Measurements from ENCODE around the gene SLC22A23.

The SLC22A23 gene

DNA sequence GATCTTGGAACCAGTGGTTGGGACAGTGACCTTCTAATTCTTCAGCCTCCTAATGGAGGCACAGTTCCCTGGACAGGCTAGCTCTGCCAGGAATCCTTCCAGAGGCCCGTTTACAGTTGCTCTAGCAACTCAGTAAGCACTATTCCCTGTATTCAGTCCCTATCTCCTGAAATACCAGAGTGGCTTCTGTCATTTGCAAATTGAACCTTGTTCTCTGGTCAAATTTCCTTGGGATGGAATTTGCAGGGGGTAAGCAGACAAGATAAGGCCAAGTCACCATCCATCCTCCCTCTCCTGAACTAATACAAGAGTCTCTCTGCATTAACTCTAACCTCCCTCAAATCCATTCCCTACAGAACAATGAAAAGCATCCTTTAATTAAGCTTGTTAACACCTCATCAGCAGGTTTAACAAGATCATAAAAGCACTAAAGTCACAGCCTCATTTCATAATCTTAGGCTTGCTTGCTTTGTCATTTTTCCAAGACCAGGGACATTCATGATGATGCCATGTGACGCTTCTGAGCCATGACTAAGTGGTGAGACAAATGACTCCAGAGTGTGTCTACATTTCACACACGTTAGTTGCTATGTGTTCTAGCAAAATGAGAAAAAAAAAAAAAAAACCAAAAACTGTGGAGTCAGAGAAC lies 37.1 kb downstream of the SLC22A23 start:
- peak; percentile 44 for DNase-seq

DNA sequence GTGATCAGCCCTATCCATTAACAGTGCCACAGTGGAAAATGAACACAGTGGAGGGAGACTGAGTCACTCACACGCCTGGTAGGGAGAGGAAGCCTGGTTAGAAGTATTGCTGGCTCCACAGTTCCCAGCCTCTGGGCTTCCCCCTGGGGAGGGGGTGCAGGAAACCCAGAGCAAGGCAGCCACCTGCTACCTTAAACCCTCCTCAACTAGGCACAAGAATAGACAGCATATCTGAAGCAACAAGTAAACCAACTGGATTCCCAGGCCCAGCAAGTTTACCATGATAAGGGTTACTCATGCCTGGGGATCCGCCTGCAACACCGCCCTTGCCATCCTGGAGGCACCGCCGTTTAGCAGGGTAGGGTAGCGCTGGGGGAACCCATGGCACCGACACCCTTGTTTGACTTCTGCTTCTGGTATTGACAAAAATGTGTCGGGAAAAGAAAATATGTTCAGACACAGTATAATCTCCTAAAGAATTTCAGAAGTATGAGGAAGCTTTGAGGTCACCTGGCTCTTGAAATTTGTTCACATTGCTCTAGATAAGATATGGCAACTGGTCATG lies 38.3 kb downstream of the SLC22A23 start:
- DNase-seq = no peak

DNA sequence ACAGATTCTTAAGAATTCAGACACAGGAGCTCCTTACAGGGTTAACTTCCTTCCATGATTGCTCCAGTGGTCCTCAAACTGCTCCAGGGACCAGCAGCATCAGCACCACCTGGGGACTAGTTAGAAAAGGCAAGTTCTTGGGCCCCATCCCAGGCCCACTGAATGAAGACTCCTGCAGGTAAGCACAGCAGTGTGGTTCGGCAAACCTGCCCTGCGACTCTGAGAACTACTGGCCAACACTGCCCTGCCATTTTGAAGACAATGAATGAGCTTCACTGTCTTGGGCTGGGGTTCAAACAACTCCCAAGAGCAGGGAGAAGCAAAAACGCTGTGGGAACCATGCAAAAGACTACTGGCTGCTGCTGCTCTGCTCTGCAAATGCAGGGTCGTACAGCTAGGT lies 39.4 kb downstream of the SLC22A23 start:
- DNase-seq = no peak

DNA sequence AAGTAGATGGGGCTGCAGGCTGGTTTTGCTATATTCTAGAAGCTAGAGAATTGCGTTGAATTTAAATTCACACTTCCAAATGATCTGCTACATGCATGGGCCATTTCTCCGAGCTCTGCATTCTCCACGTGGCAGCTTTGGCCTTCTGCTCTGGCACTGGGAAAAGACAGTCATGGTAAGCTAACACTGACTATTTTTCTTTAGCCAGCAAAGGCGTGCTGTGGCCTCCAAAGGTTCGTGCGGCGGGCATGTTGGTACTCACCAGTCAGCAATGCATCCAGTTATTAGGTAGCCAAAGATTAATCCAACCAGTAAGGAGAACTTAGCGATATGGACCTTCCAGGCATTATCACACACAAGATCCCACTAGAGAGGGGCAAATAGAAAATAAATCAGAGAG lies 41.4 kb downstream of the SLC22A23 start:
- DNase-seq = no peak

DNA sequence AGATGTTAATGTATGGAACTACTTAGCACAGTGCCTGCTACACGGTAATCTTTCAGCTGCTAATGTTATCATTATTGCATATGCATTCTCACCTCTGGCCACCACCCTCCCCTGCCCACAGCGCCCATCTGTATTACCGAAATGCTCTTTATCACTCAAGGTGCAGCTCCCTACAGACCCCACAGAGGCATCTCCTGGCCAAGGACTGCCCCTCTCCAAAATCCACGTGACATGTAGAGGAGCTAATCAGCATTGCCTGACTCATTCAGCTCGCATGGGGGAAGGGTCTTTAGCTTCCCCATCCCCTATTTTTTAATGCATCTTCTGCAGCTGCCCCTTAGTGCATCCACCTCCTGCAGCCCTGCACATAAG lies 41.8 kb downstream of the SLC22A23 start:
- DNase-seq = no peak

DNA sequence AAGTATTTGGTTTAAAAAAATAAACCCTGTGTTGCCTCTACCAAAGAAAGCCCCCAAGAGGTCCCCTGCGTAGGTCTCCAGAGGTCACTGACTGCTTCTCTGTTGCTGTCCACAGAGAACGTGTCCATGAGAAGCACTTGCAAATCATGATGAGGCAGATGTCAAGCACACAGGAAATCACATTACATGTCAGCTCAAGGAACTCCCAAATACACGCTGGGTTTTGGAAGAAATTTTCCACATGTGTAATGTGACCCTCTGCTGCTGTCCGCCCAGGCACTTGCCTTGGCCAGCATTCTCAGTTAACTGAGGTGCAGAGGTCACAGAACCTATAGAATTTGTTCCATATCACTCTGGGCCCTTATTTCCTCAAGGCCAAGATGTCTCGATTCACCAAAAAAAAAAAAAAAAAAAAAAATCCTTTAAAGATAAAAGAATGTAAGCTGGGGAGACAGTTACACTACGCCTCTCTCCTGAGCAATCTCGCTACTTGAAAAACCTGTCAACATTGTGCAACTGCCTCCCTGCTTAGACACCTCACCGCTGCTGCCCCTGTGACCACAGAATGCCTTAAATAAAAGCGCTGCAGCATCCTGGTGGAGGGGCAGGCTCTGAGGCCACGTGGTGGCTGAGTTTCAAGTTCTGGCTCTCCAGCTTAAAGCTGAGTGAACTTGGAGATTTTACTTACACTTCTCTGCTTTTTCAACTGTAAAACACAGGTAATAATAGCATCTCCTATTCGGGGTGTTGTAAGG lies 42.3 kb downstream of the SLC22A23 start:
- DNase-seq = no peak

DNA sequence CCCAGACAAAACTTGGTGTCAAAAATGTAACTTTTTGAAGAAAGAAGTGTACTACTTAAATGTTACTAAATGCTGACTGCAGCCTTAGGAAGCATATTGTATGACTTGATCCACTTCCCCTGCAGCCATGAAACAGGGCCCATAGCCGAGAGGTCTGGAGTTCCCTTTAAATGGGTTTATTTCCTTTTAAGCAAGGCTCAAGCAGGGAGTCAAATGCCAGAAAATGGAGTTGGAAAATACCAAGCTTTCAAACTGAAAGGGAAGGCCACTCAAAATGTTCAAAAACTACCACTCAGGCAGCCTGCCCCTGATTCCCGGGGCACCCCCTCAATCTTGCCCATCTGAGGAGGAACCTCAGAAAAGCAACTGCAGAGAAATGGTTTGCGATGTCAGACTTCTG lies 43.3 kb downstream of the SLC22A23 start:
- DNase-seq = no peak

DNA sequence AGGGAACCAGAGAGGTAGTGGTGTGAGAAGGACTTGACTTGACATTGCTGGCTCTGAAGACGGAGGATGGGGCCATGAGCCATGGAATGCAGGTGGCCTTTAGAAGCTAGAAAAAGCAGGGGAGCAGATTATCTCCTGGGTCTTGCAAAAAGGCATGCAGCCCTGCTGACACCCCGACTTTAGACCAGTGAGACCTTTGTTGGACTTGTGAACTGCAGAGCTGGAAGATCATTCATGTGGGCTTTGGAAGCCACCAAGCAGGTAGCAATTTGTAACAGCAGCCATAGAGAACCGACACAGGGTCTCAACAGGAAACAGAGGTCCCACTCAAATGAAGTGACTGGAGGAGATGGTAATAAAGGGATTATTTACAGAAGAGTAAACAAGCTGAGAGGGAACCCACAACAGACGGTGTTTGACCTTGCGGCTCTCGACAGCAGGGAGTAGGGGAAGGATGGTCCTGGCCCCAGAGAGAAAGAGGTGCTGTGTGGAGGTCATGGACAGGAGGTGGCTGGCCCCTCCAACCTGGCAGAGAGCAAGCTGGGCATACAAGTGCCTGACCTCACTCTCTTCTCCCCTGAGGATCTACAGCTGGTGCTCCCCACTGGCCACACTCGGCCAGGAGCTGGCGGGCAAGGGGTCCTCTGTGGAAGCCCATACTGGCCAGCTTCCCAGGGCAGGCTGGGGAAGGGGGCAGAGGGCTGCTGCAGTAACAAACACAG lies 43.9 kb downstream of the SLC22A23 start:
- no peak for DNase-seq

DNA sequence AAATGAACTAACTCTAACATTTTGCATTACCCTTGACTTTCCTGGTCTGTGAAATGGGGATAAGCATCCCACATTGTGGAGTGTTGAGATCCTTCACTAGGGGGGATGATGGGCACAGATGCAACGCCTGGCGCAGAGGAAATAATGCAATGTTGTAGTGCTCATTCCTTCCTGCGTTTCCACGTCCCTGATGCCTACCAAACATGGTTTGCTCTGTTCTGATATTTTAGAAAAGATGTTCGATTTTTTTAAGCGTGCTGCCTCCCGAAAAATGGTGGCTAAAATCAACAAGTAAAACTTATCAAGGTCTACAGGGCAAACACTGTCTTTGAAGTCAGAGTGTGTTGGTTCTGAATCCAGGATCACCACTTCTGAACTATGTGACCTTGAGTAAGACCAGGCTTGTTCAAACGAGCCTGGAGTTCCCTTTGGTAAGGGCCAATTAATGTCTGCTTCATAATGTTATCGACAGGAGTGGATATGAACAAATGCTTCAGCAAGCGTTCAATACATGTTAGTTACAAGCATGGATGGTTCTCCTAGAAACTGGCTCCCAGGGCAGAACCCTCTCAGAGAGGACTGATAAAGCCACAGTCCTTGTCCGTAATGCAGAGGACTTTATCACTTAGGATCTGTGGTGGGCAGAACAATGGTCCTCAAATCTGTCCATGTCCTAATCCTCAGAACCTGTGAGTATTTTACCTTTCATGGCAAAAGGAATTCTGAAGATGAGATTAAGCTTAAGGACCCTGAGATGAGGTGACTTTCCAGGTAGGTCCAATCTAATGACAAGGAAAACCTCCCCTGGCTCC lies 44.7 kb downstream of the SLC22A23 start:
- no peak for DNase-seq

DNA sequence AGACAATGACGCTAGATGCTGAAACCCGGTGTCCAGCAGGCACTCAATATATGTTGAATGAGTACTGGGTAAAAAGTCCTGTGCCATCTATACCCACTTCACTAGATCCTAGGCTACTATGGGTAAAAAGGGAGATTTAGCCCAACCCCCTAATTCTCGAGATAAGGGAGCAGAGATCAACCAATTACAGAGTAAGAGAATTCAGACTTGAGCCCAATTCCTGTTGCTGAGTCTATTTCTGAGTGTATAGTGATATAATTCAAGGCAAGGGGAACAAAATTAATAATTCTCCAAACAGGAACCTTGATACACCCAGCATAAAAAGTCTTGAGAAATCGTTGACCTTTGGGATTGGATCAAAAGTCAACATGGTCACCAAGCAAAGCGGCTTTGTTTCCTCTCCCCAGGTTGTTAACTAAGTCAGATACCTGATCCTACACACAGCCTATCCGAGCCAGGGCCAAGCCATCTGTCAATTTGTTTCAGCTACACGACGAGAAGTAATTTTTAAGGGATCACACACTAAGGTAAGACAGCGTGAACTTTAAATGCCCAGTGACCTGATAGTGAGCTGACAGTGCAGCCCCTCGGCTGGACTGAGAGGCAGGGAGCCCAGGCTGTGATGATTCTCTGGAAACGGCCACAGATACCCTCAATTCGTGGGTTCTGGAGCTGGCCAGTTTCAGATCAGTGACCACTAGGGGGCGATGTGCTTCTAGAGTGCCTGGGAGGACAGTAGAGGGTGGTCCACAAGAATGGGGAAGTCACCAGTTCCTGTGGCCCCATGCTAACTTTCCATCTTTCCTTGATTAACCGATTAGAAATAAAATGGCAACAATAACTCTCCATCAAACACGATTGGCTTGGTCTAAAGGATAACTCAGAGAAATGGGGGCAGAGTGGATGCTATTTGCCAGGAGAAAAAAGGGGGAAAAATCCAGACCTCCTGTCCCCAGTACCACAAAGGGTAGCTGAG lies 46.2 kb downstream of the SLC22A23 start:
- peak; percentile 37 for DNase-seq

DNA sequence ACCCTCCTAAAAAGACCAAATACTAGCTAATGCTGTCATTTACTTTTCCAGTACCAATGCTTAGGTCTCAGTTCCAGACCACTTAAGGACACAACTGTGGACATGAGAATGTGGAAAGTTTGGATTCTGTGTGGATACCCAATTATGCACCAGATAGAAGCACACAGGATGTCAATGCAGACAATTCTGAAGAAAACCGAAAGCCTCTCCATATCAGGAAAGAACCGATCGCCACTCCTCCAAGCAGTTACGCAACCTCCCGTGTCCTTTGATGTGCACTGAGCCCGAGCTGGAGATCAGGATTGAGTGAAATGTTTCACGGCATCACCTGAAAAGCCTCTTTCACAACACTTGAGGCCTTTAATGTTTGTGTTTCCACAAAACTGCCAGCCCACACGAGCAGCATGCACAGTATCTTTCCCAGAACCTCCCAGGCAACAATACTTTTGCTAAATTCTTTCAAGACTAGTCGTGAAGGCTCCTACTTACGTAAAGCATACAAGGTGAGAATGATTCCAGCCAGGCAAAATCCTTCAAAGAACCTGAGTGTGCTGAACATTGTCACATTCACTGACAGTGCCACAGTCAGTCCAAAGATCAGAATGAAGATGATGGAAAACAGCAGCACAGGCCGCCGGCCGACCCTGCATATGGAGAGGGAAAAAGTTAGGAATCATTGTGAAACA lies 47.0 kb downstream of the SLC22A23 start:
- no peak for DNase-seq

DNA sequence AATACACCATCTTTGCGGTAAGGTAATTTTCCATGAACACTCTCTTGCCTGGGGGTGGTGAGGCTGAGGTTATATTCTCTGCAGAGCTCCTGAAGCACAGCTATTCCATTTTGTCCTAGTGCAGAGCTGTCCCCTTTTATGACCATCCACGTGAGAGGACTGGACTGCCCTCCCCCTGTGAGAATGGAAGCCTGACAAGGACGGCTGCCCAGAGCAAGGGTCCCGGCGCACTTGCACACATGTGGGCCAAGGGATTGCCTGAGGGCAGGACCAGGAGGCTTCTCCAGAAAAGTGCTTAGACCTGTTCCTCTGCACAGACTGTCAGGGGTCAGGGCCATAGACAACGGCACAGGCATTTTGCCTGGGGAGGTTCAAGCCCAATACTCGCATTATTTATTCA lies 48.2 kb downstream of the SLC22A23 start:
- DNase-seq = no peak

DNA sequence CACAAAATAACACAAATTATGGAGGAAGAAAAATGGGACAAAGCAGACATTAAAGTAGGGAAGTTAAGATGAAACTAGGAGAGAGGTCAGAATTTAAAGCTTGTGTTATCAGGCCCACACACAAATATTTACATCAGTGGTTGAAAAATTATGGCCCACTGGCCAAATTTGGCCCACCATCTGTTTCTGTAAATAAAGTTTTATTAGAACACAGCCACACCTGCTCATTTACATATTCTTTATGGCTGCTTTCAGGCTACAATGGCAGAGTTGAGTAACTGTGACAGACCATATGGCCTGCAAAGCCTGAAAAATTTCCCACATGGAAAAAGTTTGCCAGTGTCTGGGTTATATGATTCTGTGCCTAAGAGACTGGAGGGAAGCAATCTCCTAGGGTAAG lies 49.0 kb downstream of the SLC22A23 start:
- no peak for DNase-seq

DNA sequence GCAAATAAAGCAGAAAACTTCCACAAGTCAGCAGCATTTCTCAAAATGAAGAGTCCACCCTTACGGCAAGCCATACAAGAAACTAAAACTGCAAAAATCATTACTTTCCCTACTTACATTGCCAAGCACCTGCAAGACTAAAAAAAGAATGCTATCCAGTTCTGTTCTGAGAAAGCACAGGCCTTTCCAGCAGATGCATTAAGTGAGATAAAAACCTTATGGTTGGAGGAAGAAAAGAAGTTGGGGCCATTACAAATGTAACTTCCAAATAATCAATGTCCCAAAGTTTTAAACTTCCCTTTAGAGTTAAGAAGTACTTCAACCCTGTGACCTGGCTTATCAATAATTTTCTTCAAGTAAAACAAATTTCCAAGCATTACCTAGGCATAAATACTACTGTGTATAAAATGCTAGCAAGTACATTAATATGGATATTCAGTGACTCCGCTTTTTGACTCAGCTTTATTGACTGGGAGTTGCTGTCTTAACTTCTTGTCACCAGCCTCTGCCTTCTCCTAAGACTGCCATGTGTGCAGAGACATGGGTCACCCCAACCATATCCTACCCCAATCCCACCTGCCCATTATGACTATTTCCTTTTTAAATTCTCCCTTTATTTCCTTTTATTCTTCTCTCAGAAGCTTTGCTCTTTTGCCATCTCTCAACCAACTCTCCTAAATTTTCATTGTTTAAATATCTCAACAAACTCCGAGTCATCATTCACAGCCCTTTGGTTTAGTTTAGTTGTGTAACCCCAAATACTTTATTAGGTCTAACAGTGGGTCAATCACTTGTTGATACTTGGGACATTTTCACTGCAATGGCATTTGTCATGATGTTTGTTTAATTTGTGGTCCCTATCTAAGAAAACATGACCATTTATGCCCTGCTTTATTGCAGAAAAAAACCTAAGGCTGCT lies 49.7 kb downstream of the SLC22A23 start:
- DNase-seq = no peak

DNA sequence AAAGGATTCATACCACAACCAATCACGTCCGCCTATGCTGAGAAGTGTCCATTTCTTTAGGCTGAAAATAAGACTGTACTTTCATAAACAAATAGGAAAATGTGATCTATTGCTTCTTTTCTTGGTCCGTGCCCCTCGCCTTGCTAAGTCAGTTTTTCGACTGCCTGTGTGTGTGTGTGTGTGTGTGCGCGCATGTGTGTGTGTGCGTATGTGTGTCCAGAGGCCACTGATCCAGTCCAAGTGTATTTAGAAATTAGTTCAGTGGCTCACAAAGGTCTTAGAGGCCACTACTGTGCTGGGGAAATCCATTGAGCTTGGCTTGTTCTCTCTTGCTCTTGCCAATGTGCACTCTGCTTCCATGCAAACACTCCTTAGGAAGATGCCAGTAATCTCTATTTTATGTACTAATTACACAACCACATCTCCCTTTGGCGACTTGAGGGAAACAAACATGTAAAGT lies 50.5 kb downstream of the SLC22A23 start:
- no peak for DNase-seq

DNA sequence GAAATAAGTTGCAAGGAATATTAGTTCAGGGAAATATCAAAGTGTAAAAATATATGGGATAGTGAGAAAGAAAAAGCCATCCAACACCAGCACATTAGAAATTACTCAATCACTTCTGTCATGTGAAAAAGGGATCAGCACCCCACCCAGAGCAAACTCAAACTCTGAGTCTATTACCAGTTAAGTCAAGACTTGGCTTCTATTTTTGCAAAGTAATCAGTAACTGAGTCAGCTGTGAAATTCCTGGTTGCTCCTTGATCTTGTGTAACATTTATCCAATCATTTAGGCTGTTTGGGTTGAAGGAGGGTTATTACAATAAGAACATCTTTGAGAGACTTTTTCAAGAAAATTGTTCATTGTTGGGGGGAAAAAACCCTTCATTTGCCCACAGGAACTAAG lies 51.2 kb downstream of the SLC22A23 start:
- no peak for DNase-seq

DNA sequence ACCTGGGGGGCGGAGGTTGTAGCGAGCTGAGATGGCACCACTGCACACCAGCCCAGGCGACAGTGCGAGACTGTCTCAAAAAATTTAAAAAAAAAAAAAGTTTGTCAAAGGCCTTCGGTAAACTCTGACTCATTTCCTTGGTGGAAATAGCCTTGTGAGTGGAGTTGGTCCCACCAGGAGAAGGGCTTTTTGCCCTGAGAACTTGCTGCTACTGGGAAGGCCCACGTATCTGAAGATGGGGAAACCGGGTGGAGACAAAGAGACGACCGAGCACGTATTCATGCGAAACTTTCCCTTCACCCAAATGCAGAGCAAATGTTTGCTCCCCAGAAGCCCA lies 51.7 kb downstream of the SLC22A23 start:
- no peak for DNase-seq

DNA sequence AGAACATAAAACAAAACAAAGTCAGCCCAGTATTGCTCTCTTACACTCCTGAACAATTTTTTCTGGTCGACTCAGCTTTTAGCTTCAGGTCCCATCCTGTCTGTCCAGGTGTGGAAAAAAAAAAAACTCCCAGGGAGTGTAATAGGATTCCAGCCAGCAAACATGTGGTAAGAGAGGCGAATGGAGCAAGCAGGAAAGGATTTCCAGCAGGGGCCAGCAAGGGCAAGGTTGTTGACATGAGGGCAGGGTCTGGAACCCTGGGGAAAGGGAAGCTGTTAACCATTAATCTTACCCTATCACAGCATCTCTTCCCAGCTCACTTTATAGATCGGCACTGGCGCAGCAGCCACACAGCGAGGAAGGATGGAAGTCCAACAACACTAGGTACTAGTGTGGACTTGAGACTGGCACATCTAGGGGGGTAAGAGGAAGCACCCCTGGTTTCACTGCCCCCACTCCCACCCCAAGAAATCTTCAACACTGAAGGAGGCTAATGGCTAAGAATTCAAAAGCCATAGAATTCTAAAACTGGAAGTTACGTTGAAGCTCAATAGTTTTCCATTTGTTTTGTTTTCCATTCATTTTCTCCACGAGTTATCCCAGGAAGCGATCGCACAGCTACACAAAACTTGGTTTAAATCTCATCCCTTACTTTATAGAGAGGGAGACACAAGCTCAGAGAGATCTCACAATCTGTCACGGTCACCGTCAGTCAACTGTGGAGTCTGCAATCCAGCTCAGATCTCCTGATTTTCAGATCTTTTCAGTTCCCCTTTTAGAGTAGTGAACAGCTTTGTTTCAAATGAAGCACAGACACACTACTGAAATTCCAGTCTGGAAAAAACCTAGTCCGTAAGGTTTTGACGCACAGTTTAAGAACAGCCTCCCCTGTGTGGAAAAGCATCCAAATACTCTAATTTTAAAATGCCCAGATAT lies 53.3 kb downstream of the SLC22A23 start:
- no peak for DNase-seq

Data from HCEC 1CT (cell line).